Stimulated activated CD4-positive, alpha-beta T cell treated with anti-CD3 and anti-CD28 coated beads, TNF-alpha, amount 100 ng/mL, for 4 hours (primary cell): Measurements from ENCODE around the gene DBF4B.
A peak's percentile ranks its signal among the peaks of the same experiment; 100 is the strongest.
"Not testable (repeated sequence)": the region's sequence is repeated elsewhere in the genome, so short reads cannot be mapped to it uniquely, and the experiment has no call there.

Experiments
- DNase-seq, 3 experiments: peaks; one replicate each; pipeline ENCODE4 v3.0.0-alpha.2; 2020; ENCODE audit warnings: low read depth in 3 of 3

The DBF4B gene, protein sequence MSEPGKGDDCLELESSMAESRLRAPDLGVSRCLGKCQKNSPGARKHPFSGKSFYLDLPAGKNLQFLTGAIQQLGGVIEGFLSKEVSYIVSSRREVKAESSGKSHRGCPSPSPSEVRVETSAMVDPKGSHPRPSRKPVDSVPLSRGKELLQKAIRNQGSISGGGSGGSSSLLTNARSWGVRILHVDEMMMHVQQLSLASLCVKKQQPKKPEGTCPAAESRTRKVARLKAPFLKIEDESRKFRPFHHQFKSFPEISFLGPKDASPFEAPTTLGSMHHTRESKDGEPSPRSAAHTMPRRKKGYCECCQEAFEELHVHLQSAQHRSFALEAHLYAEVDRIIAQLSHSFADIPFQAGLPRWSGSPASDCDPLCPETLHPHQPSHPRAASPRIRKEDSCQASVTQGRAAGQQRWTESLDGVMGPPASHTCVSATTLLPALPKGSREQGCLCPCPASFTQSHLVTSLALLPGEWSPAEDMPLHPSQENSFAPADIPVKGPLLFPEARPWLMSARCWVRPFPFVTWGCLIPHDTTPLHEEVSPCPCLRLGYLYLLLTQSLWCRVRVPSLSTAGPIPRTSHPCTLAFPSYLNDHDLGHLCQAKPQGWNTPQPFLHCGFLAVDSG

GRCh38 chr17:44708401-44709263 is at the start of gene DBF4B:
TSS of gene DBF4B (plus strand) at chr17:44708665. CDS start at chr17:44708821, 156 bp downstream.
- DNase-seq = peak; percentile 45 to 74 (median 74)

- DNase-seq = no peak
These were observed 46.6 kb upstream of the DBF4B start for GRCh38 chr17:44661835-44662234.

DNA sequence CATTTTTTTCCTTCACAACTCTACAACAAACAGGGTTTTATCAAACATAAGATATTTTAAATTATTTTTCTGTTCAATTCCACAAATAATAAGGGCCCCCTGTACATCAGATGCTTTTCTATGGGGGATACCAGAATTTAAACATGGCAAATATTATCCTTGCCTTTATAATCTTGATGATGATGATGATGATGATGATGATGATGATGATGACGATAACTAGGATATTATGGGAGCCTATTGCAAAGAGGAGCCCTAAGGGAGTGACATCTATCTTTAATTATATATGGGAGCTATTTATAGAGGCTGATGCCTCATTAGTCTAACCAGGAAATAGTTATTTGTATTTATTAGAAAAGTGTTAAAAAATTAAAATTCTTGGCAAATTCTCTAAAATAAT is 45.4 kb upstream of the DBF4B start:
- no peak for DNase-seq

GRCh38 chr17:44664867-44665266 is 43.6 kb upstream of the DBF4B start:
- DNase-seq = no peak

DNA sequence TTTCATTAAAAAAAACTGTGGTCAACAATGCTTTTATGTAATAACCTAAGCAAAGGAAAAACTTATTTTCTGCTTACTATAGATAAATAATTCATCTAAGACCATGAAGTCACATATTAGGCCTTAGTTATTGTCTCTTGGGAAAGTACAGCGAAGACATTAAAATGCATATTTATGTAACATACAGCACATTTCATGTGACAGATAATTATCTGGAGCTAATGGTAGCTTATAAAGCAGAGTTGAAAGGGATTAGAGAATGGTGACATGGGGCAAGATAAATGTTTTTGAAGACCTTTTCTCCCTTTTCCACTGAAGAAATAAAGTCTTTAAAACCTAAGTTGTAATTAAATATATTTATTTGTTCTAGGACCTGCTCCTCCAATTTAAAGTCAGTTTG is 42.5 kb upstream of the DBF4B start:
- no peak for DNase-seq

GRCh38 chr17:44672479-44673093 is 35.9 kb upstream of the DBF4B start:
- no peak for DNase-seq

DNA sequence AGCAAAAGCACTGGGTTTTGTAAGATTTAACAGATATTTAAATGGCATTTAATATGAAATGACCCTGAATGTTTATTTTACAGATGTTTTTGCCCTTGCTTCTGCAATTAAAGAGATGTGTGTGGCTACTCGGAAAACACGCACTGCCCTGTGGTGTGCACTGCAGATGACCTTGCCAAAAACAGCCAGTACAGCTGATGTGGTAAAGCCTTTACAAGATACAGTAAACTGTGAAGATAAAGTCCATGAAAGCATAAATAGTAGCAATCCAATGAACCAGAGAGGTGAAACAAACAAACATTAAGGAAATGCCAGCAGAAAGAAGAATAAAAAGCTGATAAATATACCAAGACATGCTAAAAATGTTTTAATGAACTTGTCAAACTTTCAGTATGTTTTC is 34.6 kb upstream of the DBF4B start:
- no peak for DNase-seq

DNA sequence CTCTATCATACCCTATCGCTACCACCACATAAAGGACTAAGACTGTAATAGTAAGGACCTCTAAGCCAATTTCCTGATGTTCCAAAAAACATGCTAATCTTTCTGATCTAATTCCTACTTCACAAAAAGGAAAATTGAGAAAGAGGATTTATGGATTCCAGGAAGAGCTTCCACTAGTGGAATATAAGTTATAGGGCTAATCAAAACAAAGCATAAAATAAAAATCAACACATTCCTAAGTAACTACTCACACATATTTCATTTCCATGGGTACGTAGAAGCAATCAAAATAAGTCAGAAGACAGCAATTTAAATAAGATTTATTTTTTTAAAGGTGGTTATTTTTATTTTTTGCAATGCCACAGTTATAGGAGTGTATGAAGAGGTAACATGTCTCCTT is 31.3 kb upstream of the DBF4B start:
- no peak for DNase-seq

- not testable (repeated sequence) for DNase-seq
These were observed 25.2 kb upstream of the DBF4B start for GRCh38 chr17:44683303-44683702.

DNA sequence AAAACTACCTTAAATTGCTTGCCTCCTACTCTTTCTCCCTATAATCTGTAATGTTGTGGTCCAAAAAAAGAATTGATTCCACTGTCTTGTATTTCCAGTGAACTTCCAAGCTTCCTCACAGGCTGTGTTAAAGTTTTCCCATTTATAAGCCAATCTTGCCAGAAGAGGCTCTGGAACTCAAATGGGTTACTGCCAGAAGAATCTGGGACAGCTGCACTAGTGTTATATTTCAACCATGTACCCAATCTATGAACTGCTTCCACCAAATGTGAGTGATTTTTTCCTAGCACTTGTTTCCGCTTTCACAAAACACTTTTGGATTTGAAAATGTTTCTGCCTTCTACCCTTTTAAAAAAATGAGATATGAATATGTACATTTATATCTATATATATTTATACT is 20.7 kb upstream of the DBF4B start:
- no peak for DNase-seq

DNA sequence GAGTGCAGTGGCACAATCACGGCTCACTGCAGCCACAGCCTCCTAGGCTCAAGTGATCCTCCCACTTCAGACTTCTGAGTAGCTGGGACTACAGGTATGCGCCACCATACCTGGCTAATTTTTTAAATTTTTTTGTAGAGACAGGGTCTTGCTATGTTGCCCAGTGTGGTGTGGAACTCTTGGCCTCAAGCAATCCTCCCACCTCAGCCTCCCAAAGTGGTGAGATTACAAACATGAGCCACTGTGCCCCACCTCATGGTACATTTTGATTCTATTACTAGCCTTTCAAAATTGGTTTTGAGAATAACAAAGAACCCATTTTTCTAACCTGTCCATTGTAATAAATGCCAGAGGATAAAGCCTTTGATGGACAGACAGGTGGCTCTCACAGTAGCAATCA is 20.3 kb upstream of the DBF4B start:
- DNase-seq = no peak

DNA sequence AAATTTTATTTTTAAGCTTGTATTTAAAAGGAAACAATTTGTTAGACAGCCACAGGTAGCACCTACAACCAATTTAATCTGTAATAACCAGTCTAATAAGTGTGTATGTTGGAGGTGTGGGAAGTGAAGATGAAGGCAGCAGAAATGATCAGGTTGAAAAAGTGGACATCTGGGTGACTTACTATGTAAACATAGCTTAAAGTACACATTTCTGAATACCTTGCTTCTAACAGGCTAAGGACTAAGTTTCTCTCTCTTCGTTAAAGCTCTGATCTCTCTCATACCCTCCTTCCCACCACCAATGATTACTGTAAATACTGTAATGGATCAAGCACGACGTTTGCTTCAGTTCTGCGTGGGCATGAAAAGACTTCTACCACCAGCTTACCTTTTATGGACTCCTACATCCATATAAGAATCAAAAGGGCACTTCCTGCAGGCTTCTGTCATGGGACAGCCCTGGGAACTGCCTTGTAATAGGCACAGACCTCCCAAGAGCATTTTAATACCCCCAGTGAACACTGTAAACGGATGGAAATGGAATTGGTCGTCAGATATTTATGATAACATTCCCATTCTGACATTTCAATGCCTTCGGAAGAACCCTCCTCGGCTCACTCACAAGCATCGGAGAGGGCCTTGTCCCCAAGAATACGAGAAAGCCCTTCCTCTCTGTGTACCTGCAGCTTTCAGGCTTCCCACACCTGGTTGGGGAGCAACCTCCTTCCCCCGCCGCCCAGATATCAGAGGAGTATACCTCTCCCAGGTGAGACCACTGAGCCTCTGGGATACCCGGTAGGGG is 19.6 kb upstream of the DBF4B start:
- DNase-seq = no peak

GRCh38 chr17:44689477-44690217 is 18.8 kb upstream of the DBF4B start, which contains the start of gene CCDC43:
TSS of gene CCDC43 (minus strand) at chr17:44689776. CDS start at chr17:44689753, 23 bp downstream.
- peak; percentile 83 to 86 (median 86) for DNase-seq

GRCh38 chr17:44690746-44691306 is 17.6 kb upstream of the DBF4B start:
- DNase-seq = not testable (repeated sequence)

DNA sequence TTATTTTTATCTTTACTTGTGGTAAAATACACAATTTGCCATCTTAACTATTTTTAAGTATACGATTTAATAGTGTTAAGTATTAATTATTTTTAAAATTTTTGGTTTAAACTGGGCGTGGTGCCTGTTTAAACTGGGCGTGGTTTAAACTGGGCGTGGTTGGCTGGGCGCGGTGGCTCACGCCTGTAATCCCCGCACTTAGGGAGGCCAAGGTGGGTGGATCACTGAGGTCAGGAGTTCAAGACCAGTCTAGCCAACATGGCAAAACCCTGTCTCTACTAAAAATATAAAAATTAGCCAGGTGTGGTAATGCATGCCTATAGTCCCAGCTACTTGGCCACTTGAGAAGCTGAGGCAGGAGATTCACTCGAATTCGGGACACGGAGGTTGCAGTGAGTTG is 14.9 kb upstream of the DBF4B start:
- no peak for DNase-seq

DNA sequence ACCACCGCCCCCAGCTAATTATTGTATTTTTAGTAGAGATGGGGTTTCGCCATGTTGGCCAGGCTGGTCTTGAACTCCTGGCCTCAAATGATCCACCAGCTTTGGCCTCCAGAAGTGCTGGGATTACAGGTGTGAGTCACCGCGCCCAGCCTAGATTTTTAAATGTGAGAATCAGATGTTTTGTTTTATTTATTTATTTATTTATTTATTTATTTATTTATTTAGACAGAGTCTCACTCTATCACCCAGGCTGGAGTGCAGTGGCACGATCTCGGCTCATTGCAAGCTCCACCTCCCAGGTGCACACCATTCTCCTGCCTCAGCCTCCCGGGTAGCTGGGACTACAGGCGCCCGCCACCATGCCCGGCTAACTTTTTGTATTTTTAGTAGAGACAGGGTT is 8.2 kb upstream of the DBF4B start:
- DNase-seq = not testable (repeated sequence)

- no peak for DNase-seq
These were observed 587 bp upstream of the DBF4B start for GRCh38 chr17:44707755-44708400.

DNA sequence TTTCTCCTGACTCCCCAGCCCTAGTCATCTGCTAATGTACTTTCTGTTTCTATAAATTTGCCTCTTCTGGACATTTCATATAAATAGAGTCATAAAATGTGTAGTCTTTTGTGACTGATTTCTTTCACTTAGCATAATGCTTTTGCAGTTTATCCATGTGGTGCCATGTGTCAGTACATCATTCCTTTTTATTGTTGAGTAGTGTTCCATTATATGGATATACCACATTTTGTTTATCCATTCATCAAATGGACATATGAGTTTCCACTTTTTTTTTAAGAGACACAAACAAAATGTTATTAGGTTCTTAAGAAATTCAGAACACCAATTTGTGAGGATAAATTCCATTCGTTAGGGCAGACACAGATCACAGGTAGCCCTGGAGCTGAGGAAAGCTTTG is 11.0 kb downstream of the DBF4B start:
- DNase-seq = no peak

DNA sequence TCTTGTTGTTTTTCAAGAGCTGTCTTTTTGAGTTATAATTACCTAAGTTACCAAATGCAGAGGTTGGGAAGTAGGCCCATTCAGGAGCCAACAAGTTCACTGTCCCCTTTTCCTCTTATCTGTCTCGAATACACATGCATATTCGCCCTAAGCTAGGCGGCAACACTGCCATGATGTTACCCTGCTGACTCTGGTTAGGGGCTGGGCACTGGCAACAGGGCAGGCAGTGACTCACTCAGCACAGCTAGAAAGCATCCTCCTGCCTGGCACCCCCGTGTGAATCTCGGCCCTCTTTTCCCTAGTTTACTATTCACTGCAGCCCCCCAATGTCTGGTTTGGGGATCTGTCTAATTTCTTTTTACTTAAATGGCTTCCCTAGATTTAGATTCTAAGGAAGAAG is 13.8 kb downstream of the DBF4B start:
- DNase-seq = no peak
